Sigmoid colon (tissue), 4 donors: ENCODE data around the gene DSCAML1.

Experiments
- CTCF ChIP-seq, 4 experiments: fragments of 450-650 bp in 3 of 4; fragments of 200-600 bp in 1 of 4; IDR thresholded peaks; one replicate each; pipeline ENCODE4 v1.5.1; 2016 to 2019; ENCODE audit warnings: antibody characterized with exemption in 4 of 4, mild to moderate bottlenecking in 3 of 4, moderate library complexity in 2 of 4
- EP300 ChIP-seq, 4 donors: sonication (generic); formaldehyde crosslinking; IDR thresholded peaks; one replicate each; pipeline ENCODE4 v1.6.1; 2017; ENCODE audit warnings: antibody characterized with exemption in 4 of 4
- POLR2A ChIP-seq, 2 donors: fragments of 450-650 bp; IDR thresholded peaks; one replicate each; pipeline ENCODE4 v1.6.1; 2016; ENCODE audit warnings: antibody characterized with exemption in 2 of 2, mild to moderate bottlenecking in 2 of 2, moderate library complexity in 2 of 2
- POLR2AphosphoS5 ChIP-seq, 4 donors: sonication (generic); formaldehyde crosslinking; IDR thresholded peaks; one replicate each; pipeline ENCODE4 v1.6.1; 2017; ENCODE audit warnings: antibody characterized with exemption in 4 of 4

GRCh38 chr11:117688255-117688797, 108.7 kb downstream of the DSCAML1 start:
- no peak for TF ChIP-seq CTCF (IDR thresholded peaks at IDR 0.05)
- TF ChIP-seq POLR2A (IDR thresholded peaks at IDR 0.05): no peak
- TF ChIP-seq POLR2AphosphoS5 (IDR thresholded peaks at IDR 0.05): no peak
- no peak for TF ChIP-seq EP300 (IDR thresholded peaks at IDR 0.05)
